ENCODE data around the gene SMYD3. TPM values are rescaled to one million over a fixed set of nuclear protein-coding genes. Genes with fewer than 3 reads are reported as not detected.

Gene SMYD3
- total and polyA plus RNA-seq, 9 of the 15 experiments (the other 6 are each of a cell fraction or from before 2014, with no cell fraction given) = 128 to 440 (median 197) TPM

- TF ChIP-seq, protein P1, sequence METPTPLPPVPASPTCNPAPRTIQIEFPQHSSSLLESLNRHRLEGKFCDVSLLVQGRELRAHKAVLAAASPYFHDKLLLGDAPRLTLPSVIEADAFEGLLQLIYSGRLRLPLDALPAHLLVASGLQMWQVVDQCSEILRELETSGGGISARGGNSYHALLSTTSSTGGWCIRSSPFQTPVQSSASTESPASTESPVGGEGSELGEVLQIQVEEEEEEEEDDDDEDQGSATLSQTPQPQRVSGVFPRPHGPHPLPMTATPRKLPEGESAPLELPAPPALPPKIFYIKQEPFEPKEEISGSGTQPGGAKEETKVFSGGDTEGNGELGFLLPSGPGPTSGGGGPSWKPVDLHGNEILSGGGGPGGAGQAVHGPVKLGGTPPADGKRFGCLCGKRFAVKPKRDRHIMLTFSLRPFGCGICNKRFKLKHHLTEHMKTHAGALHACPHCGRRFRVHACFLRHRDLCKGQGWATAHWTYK (CRISPR knock-in tag; IDR thresholded peaks at IDR 0.05) = no peak
- TF ChIP-seq SETDB1 (IDR thresholded peaks at IDR 0.05; ENCODE audit: low read length) = no peak
These were observed 420.9 kb downstream of the SMYD3 start (continued) for GRCh38 chr1:246086191-246086590.

DNA sequence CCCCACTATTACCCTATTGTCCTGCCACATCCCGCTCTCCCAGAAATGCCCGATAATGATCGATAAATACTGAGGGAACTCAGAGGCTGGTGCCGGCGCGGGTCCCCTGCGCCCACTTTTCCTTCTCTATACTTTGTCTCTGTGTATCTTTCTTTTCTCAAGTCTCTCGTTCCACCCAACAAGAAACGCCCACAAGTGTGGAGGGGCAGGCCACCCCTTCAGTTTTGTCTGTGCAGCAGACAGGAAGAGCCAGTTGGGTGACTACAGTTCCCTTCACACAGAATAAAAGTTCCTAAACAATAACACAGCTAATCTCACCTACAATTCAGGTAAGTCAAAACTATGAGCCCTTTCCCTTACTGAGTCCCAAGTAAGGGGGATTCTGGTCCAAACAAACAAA is 423.7 kb downstream of the SMYD3 start:
- in situ Hi-C loops (cut with MboI) (no loop called here), intact Hi-C loops (cut with micrococcal nuclease) (no loop called here)
- ATAC-seq (no peak), FAIRE-seq (no peak), DNase-seq (ENCODE audit: extremely low read depth in 1 of 4, low spot score in 3 of 4) (no peak)
- Histone ChIP-seq H3K9ac (ENCODE audit: insufficient read depth in 1 of 2, low read depth in 2 of 2, low read length in 2 of 2) (no peak overlapping the region), H4K20me1 (replicated peaks; ENCODE audit: control insufficient read depth, insufficient read depth, low read length) (no peaks in the 10 kb centered on the region), H3K79me2 (ENCODE audit: control insufficient read depth, insufficient read depth, low read length) (no peaks in the 10 kb centered on the region), H3K27me3 (ENCODE audit: control insufficient read depth in 2 of 2, insufficient read depth in 2 of 2, low read length in 2 of 2) (no peaks in the 10 kb centered on the region), H3K9me1 (ENCODE audit: control insufficient read depth, insufficient read depth, low read length) (no peaks in the 10 kb centered on the region), H2AFZ (ENCODE audit: low read depth, low read length) (no peak overlapping the region), H3K4me1 (replicated peaks in 1 of 2; ENCODE audit: control insufficient read depth in 2 of 2, insufficient read depth in 2 of 2, low read length in 2 of 2) (peaks cover 0 to 7% of the 10 kb centered on the region in 2 experiments; a peak in 3 of 5 replicates), H3K4me2 (ENCODE audit: insufficient read depth, low read length) (no peak overlapping the region), H3K36me3 (ENCODE audit: control insufficient read depth, insufficient read depth, low read length) (no peaks in the 10 kb centered on the region), H3K9me3 (replicated peaks; ENCODE audit: control insufficient read depth, insufficient read depth, low read depth, low read length) (0 out of 2 replicates have a peak, but pooled peaks cover 4% of the 10 kb centered on the region), H3K27ac (ENCODE audit: extremely low read depth, low read depth, low read length) (no peak overlapping the region), H3K4me3 (no peak overlapping the region)
- no TSS peak for BruUV-seq (replicated peaks)
- WGBS (ENCODE audit: insufficient coverage, low coverage, missing lambda C conversion rate) = 96% methylated on average over 5 of the region's 9 CpGs
- CTCF ChIA-PET (ENCODE audit: low intra/inter-chr PET ratio) = no interaction called here
- POLR2A ChIA-PET = no interaction called here
- TF ChIP-seq ZNF134 (CRISPR knock-in tag; conservative IDR thresholded peaks at IDR 0.05) (no peak), BRD4 (IDR thresholded peaks at IDR 0.05) (no peak), NFYB (IDR thresholded peaks at IDR 0.05; ENCODE audit: extremely low read depth, insufficient read length) (no peak), ZMIZ1 (IDR thresholded peaks at IDR 0.05; ENCODE audit: low read depth in 2 of 2, low read length in 2 of 2) (no peak), ZNF583 (CRISPR knock-in tag; IDR thresholded peaks at IDR 0.05) (no peak), ZNF175 (CRISPR knock-in tag; IDR thresholded peaks at IDR 0.05; ENCODE audit: low read depth) (no peak), KAT8 (IDR thresholded peaks at IDR 0.05; ENCODE audit: low read depth) (no peak), ZNF707 (CRISPR knock-in tag; conservative IDR thresholded peaks at IDR 0.05) (no peak), ZNF239 (CRISPR knock-in tag; IDR thresholded peaks at IDR 0.05) (no peak), FOXA1 (IDR thresholded peaks at IDR 0.05; ENCODE audit: borderline replicate concordance) (no peak), SETDB1 (IDR thresholded peaks at IDR 0.05; ENCODE audit: low read length) (no peak)
- TF ChIP-seq, protein P2, sequence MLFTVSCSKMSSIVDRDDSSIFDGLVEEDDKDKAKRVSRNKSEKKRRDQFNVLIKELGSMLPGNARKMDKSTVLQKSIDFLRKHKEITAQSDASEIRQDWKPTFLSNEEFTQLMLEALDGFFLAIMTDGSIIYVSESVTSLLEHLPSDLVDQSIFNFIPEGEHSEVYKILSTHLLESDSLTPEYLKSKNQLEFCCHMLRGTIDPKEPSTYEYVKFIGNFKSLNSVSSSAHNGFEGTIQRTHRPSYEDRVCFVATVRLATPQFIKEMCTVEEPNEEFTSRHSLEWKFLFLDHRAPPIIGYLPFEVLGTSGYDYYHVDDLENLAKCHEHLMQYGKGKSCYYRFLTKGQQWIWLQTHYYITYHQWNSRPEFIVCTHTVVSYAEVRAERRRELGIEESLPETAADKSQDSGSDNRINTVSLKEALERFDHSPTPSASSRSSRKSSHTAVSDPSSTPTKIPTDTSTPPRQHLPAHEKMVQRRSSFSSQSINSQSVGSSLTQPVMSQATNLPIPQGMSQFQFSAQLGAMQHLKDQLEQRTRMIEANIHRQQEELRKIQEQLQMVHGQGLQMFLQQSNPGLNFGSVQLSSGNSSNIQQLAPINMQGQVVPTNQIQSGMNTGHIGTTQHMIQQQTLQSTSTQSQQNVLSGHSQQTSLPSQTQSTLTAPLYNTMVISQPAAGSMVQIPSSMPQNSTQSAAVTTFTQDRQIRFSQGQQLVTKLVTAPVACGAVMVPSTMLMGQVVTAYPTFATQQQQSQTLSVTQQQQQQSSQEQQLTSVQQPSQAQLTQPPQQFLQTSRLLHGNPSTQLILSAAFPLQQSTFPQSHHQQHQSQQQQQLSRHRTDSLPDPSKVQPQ (CRISPR knock-in tag; IDR thresholded peaks at IDR 0.05; ENCODE audit: borderline replicate concordance) = no peak

All from K562 (cell line).